ENCODE results near the gene IPMK. TPM values are rescaled to one million over a fixed set of nuclear protein-coding genes. Genes with fewer than 3 reads are reported as not detected.

Gene IPMK
- total and polyA plus RNA-seq, 2 experiments from 2014 or later, result 5.5 to 17.8 TPM

DNA sequence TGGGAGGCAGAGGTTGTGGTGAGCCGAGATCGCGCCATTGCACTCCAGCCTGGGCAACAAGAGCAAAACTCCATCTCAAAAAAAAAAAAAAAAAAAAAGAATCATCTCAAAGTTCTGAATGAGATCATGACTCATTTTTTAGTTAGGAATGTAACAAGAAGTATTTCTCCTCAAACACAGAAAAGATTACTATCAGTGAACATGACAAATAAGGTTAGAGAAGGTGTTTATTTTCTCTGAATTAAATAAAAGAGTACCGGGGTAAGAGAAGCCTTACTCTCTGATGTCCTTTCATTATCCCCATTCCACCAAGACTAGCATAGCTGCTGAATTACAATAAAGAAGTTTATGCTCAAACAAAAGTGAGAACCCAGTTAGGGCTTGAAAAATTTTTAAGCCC is 50.1 kb downstream of the IPMK start:
- no peaks in the 10 kb centered on the region for H3K36me3 ChIP-seq (ENCODE audit: insufficient read depth)
- no peaks in the 10 kb centered on the region for H3K4me1 ChIP-seq (ENCODE audit: insufficient read depth)
- no peak overlapping the region for H3K4me3 ChIP-seq
- Mint-ChIP-seq H3K4me1 (peaks cover 3% of the 10 kb centered on the region; the same call in 2 of the 3 replicates), H3K27me3 (ENCODE audit: insufficient read depth, low read depth, poor library complexity) (no peaks in the 10 kb centered on the region), H3K9me3 (no peaks in the 10 kb centered on the region), H3K36me3 (ENCODE audit: low read depth) (peaks cover 3% of the 10 kb centered on the region; the same call in 2 of the 3 replicates), H3K27ac (no peak overlapping the region), H3K4me3 (no peak overlapping the region)
- DNase-seq (ENCODE audit: low spot score) (no peak), ATAC-seq (no peak)
- H3K79me2 ChIP-seq (replicated peaks; ENCODE audit: insufficient read depth), result no peaks in the 10 kb centered on the region
- H3K4me2 ChIP-seq, result no peak overlapping the region
- H4K20me1 ChIP-seq (replicated peaks; ENCODE audit: insufficient read depth), result no peaks in the 10 kb centered on the region; the same call in 1 of the 2 replicates
- TF ChIP-seq STAT1 (IDR thresholded peaks at IDR 0.05; ENCODE audit: unreplicated experiment) (no peak), JUNB (IDR thresholded peaks at IDR 0.05; ENCODE audit: unreplicated experiment) (no peak), CREB1 (CRISPR knock-in tag; IDR thresholded peaks at IDR 0.05; ENCODE audit: low read depth) (no peak), POLR2AphosphoS5 (IDR thresholded peaks at IDR 0.05; ENCODE audit: low read depth) (no peak), ZNF331 (CRISPR knock-in tag; IDR thresholded peaks at IDR 0.05; ENCODE audit: low read depth) (no peak), EZH2phosphoT487 (IDR thresholded peaks at IDR 0.05; ENCODE audit: unreplicated experiment) (no peak)
- TF ChIP-seq, protein P1, sequence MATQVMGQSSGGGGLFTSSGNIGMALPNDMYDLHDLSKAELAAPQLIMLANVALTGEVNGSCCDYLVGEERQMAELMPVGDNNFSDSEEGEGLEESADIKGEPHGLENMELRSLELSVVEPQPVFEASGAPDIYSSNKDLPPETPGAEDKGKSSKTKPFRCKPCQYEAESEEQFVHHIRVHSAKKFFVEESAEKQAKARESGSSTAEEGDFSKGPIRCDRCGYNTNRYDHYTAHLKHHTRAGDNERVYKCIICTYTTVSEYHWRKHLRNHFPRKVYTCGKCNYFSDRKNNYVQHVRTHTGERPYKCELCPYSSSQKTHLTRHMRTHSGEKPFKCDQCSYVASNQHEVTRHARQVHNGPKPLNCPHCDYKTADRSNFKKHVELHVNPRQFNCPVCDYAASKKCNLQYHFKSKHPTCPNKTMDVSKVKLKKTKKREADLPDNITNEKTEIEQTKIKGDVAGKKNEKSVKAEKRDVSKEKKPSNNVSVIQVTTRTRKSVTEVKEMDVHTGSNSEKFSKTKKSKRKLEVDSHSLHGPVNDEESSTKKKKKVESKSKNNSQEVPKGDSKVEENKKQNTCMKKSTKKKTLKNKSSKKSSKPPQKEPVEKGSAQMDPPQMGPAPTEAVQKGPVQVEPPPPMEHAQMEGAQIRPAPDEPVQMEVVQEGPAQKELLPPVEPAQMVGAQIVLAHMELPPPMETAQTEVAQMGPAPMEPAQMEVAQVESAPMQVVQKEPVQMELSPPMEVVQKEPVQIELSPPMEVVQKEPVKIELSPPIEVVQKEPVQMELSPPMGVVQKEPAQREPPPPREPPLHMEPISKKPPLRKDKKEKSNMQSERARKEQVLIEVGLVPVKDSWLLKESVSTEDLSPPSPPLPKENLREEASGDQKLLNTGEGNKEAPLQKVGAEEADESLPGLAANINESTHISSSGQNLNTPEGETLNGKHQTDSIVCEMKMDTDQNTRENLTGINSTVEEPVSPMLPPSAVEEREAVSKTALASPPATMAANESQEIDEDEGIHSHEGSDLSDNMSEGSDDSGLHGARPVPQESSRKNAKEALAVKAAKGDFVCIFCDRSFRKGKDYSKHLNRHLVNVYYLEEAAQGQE (IDR thresholded peaks at IDR 0.05; ENCODE audit: unreplicated experiment), result no peak
- TF ChIP-seq, protein P2, sequence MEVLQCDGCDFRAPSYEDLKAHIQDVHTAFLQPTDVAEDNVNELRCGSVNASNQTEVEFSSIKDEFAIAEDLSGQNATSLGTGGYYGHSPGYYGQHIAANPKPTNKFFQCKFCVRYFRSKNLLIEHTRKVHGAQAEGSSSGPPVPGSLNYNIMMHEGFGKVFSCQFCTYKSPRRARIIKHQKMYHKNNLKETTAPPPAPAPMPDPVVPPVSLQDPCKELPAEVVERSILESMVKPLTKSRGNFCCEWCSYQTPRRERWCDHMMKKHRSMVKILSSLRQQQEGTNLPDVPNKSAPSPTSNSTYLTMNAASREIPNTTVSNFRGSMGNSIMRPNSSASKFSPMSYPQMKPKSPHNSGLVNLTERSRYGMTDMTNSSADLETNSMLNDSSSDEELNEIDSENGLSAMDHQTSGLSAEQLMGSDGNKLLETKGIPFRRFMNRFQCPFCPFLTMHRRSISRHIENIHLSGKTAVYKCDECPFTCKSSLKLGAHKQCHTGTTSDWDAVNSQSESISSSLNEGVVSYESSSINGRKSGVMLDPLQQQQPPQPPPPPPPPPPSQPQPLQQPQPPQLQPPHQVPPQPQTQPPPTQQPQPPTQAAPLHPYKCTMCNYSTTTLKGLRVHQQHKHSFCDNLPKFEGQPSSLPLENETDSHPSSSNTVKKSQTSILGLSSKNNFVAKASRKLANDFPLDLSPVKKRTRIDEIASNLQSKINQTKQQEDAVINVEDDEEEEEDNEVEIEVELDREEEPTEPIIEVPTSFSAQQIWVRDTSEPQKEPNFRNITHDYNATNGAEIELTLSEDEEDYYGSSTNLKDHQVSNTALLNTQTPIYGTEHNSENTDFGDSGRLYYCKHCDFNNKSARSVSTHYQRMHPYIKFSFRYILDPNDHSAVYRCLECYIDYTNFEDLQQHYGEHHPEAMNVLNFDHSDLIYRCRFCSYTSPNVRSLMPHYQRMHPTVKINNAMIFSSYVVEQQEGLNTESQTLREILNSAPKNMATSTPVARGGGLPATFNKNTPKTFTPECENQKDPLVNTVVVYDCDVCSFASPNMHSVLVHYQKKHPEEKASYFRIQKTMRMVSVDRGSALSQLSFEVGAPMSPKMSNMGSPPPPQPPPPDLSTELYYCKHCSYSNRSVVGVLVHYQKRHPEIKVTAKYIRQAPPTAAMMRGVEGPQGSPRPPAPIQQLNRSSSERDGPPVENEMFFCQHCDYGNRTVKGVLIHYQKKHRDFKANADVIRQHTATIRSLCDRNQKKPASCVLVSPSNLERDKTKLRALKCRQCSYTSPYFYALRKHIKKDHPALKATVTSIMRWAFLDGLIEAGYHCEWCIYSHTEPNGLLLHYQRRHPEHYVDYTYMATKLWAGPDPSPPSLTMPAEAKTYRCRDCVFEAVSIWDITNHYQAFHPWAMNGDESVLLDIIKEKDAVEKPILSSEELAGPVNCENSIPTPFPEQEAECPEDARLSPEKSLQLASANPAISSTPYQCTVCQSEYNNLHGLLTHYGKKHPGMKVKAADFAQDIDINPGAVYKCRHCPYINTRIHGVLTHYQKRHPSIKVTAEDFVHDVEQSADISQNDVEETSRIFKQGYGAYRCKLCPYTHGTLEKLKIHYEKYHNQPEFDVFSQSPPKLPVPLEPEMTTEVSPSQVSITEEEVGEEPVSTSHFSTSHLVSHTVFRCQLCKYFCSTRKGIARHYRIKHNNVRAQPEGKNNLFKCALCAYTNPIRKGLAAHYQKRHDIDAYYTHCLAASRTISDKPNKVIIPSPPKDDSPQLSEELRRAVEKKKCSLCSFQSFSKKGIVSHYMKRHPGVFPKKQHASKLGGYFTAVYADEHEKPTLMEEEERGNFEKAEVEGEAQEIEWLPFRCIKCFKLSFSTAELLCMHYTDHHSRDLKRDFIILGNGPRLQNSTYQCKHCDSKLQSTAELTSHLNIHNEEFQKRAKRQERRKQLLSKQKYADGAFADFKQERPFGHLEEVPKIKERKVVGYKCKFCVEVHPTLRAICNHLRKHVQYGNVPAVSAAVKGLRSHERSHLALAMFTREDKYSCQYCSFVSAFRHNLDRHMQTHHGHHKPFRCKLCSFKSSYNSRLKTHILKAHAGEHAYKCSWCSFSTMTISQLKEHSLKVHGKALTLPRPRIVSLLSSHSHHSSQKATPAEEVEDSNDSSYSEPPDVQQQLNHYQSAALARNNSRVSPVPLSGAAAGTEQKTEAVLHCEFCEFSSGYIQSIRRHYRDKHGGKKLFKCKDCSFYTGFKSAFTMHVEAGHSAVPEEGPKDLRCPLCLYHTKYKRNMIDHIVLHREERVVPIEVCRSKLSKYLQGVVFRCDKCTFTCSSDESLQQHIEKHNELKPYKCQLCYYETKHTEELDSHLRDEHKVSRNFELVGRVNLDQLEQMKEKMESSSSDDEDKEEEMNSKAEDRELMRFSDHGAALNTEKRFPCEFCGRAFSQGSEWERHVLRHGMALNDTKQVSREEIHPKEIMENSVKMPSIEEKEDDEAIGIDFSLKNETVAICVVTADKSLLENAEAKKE (CRISPR knock-in tag; IDR thresholded peaks at IDR 0.05), result no peak
- H2AFZ ChIP-seq, result no peak overlapping the region
- H3F3A ChIP-seq (replicated peaks; ENCODE audit: low read depth), result no peaks in the 10 kb centered on the region
- H3K27ac ChIP-seq (ENCODE audit: low read depth), result no peak overlapping the region
- H3K27me3 ChIP-seq (ENCODE audit: insufficient read depth), result no peaks in the 10 kb centered on the region
- no peaks in the 10 kb centered on the region for H3K9me2 ChIP-seq (ENCODE audit: insufficient read depth)

Measured in GM23338 (cell line).